Cerebellar cortex (tissue), 1 donor: ENCODE results near the gene ADAM12.

Experiments used
- DNase-seq: peaks from one replicate; pipeline ENCODE4 v3.0.0-alpha.2; 2015; ENCODE audit warnings: low spot score

Gene ADAM12

GRCh38 chr10:126080879-126081411 is 307.3 kb downstream of the ADAM12 start:
- no peak for DNase-seq

- no peak for DNase-seq
Observed at GRCh38 chr10:126080291-126080825, 307.9 kb downstream of the ADAM12 start.

GRCh38 chr10:126075009-126075408 is 313.3 kb downstream of the ADAM12 start:
- no peak for DNase-seq

GRCh38 chr10:126074291-126074690 is 314.0 kb downstream of the ADAM12 start:
- no peak for DNase-seq

- DNase-seq, result no peak
Observed at GRCh38 chr10:126073606-126074005, 314.7 kb downstream of the ADAM12 start.

- DNase-seq, result no peak
Observed at GRCh38 chr10:126072622-126073021, 315.7 kb downstream of the ADAM12 start.

- DNase-seq, result no peak
Observed at GRCh38 chr10:126070476-126071215, 317.6 kb downstream of the ADAM12 start.

- no peak for DNase-seq
Observed at GRCh38 chr10:126068322-126068721, 320.0 kb downstream of the ADAM12 start.

GRCh38 chr10:126066456-126066855 is 321.8 kb downstream of the ADAM12 start:
- DNase-seq, result no peak

GRCh38 chr10:126065751-126066377 is 322.4 kb downstream of the ADAM12 start:
- no peak for DNase-seq

GRCh38 chr10:126064512-126064911 is 323.8 kb downstream of the ADAM12 start:
- DNase-seq, result no peak

- no peak for DNase-seq
Observed at GRCh38 chr10:126063353-126063791, 324.9 kb downstream of the ADAM12 start.

- no peak for DNase-seq
Observed at GRCh38 chr10:126062131-126063032, 325.9 kb downstream of the ADAM12 start.

GRCh38 chr10:126061526-126061925 is 326.8 kb downstream of the ADAM12 start:
- no peak for DNase-seq

GRCh38 chr10:126060261-126060931 is 327.9 kb downstream of the ADAM12 start:
- no peak for DNase-seq

GRCh38 chr10:126059076-126059826 is 329.0 kb downstream of the ADAM12 start:
- no peak for DNase-seq

- no peak for DNase-seq
Observed at GRCh38 chr10:126058507-126058906, 329.8 kb downstream of the ADAM12 start.

GRCh38 chr10:126058104-126058503 is 330.2 kb downstream of the ADAM12 start:
- no peak for DNase-seq

- no peak for DNase-seq
Observed at GRCh38 chr10:126057494-126057893, 330.8 kb downstream of the ADAM12 start.

GRCh38 chr10:126054191-126054590 is 334.1 kb downstream of the ADAM12 start:
- no peak for DNase-seq

- no peak for DNase-seq
Observed at GRCh38 chr10:126052171-126052570, 336.1 kb downstream of the ADAM12 start.
